AG09319 (cell line): ENCODE measurements around the gene TMEM181.
"Not testable (repeated sequence)": the region's sequence is repeated elsewhere in the genome, so short reads cannot be mapped to it uniquely, and the experiment has no call there.

Experiments
- DNase-seq: peaks from one replicate; pipeline ENCODE4 v3.0.0-alpha.2; 2010; ENCODE audit warnings: low read depth; ENCODE audit errors: extremely low read depth
- CTCF ChIP-seq: IDR thresholded peaks from 2 replicates; pipeline ENCODE4 v1.5.1; 2011; ENCODE audit warnings: low read depth, mild to moderate bottlenecking, inconsistent platforms, low read length, moderate library complexity

The TMEM181 gene

GRCh38 chr6:158648682-158649131, 88.8 kb downstream of the TMEM181 start:
- no peak for DNase-seq
- TF ChIP-seq CTCF: no peak

- no peak for DNase-seq
- TF ChIP-seq CTCF: no peak
These were observed 89.6 kb downstream of the TMEM181 start, which contains the start of gene SYTL3 for GRCh38 chr6:158649289-158650143. Gene SYTL3, plus strand, starts transcription at chr6:158650054. Its CDS starts 13,215 bp downstream, at chr6:158663269.

GRCh38 chr6:158651981-158652737, 92.3 kb downstream of the TMEM181 start:
- DNase-seq: not testable (repeated sequence)

- no peak for TF ChIP-seq CTCF
- DNase-seq: no peak
These were observed 93.9 kb downstream of the TMEM181 start for GRCh38 chr6:158653577-158654354.

GRCh38 chr6:158654498-158654897, 94.6 kb downstream of the TMEM181 start:
- no peak for TF ChIP-seq CTCF
- no peak for DNase-seq

- no peak for DNase-seq
- no peak for TF ChIP-seq CTCF
These were observed 95.1 kb downstream of the TMEM181 start for GRCh38 chr6:158654960-158655489.
